DMS 273 (cell line): Measurements from ENCODE around the gene COIL.
"Not testable (repeated sequence)": the region's sequence is repeated elsewhere in the genome, so short reads cannot be mapped to it uniquely, and the experiment has no call there.

Source experiments
- DNase-seq: peaks from one replicate; lab custom pipeline; 2025; ENCODE audit not compliant: unreplicated experiment; lab: John Stamatoyannopoulos, UW

COIL gene

GRCh38 chr17:56979091-56979480, 18.2 kb upstream of the COIL start:
- no peak for DNase-seq

- DNase-seq, result peak; percentile 40
These were observed 17.7 kb upstream of the COIL start for GRCh38 chr17:56978441-56979090.

- peak; percentile 90 for DNase-seq
These were observed 17.0 kb upstream of the COIL start, which contains the start of gene SCPEP1 for GRCh38 chr17:56977673-56978395. TSS of gene SCPEP1 (plus strand) at chr17:56978131. CDS start at chr17:56978160, 29 bp downstream.

GRCh38 chr17:56976941-56977608, 16.2 kb upstream of the COIL start:
- peak; percentile 32 for DNase-seq

- no peak for DNase-seq
These were observed 14.8 kb upstream of the COIL start for GRCh38 chr17:56975656-56976055.

- no peak for DNase-seq
These were observed 13.2 kb upstream of the COIL start for GRCh38 chr17:56974055-56974454.

- no peak for DNase-seq
These were observed 12.7 kb upstream of the COIL start for GRCh38 chr17:56973520-56973919.

GRCh38 chr17:56972111-56972730, 11.4 kb upstream of the COIL start:
- no peak for DNase-seq

- no peak for DNase-seq
These were observed 10.1 kb upstream of the COIL start for GRCh38 chr17:56970974-56971373.

- DNase-seq, result no peak
These were observed 5.5 kb upstream of the COIL start for GRCh38 chr17:56966338-56966737.

GRCh38 chr17:56965681-56966080, 4.8 kb upstream of the COIL start:
- DNase-seq, result not testable (repeated sequence)

- DNase-seq, result not testable (repeated sequence)
These were observed 4.4 kb upstream of the COIL start for GRCh38 chr17:56965241-56965640.

GRCh38 chr17:56956992-56957391, 3.9 kb downstream of the COIL start:
- no peak for DNase-seq

GRCh38 chr17:56949595-56949994, 11.3 kb downstream of the COIL start:
- DNase-seq, result no peak

- DNase-seq, result no peak
These were observed 12.4 kb downstream of the COIL start for GRCh38 chr17:56948491-56948890.

GRCh38 chr17:56947741-56948140, 13.1 kb downstream of the COIL start:
- no peak for DNase-seq

GRCh38 chr17:56945938-56946505, 14.8 kb downstream of the COIL start:
- no peak for DNase-seq

GRCh38 chr17:56943505-56944125, 17.2 kb downstream of the COIL start:
- no peak for DNase-seq

- peak; percentile 87 for DNase-seq
These were observed 20.9 kb downstream of the COIL start for GRCh38 chr17:56939869-56940484.

- not testable (repeated sequence) for DNase-seq
These were observed 22.6 kb downstream of the COIL start for GRCh38 chr17:56938206-56938605.
